Hippocampal formation (tissue), 2 donors: ENCODE measurements around the gene RNF113B.

Source experiments
- DNase-seq, 2 donors: peaks; one replicate each; lab custom pipeline; 2025; lab: John Stamatoyannopoulos, UW

Gene RNF113B

DNA sequence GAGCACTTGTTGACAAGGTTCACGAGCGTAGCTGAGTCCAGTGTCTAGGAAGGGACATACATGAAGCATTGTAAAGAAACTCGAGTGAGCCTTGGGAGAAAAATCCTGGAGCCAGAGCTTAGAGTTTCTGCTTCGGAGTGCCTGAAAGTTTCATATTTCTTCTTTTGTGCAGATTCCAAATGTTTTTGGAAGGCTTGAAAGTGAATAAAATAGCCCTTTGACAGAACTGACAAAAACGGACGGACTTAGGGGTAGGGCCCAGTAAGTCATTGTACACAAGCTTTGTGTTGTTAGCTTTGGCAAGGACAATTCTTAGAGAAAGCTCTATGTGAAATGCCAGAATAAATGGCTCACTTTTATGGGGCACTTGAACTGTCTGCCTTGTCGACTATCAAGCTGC is 2.8 kb downstream of the RNF113B start:
- no peak for DNase-seq

- no peak for DNase-seq
These were observed 3.5 kb downstream of the RNF113B start for GRCh38 chr13:98173431-98174152.

GRCh38 chr13:98172590-98173422 is 4.3 kb downstream of the RNF113B start:
- no peak for DNase-seq

DNA sequence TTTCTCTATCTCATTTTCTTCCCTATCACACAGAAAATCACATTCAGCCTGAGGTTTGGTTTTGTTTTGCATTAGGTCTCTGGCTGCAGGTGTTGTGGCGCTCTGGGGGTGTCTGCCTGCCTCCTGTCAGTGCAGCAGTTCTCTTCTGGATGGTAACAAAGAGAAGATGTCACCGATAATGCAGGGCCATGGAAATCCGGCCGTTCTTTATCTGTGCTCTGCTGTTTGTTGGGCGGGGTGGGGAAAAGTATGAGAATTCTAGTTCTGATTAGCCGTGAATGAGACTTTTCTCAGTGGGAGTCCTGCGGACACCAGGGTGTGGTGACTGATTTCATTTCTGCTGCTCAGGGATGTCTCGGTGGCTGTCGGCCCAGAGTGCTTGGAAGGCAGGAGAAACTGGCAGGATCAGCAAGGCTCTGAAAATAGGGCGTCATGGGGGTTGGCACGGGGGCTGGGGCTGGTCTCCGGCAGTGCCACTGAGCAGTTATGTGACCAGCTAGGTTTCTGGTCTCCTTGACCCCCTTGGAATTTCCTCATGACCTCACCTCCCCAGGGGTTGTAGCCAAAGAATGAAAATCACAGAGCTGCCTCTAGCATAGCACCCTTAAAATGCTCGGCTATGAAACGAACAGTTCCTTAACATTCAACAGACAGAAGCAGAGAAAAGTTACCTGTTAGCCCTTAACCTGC is 5.0 kb downstream of the RNF113B start:
- peak in 1 of 2 donors; percentile 10 for DNase-seq

DNA sequence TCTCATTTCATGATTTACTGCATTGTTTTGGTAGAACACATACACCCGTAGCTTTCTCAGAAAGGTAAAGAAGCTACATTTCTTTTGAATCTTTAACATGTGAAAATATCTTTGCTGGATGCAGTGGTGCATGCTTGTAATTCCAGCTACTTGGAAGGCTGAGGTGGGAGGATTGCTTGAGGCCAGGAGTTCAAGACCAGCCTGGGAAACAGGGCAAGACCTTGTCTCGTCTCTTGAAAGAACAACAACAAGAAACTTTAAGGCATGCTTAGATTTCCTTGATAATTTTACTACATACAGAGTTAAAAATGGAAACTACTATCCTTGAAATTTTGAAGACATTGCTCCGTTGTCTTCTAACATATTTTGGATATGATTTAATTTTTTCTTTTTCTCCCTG is 7.7 kb downstream of the RNF113B start:
- DNase-seq, result no peak

DNA sequence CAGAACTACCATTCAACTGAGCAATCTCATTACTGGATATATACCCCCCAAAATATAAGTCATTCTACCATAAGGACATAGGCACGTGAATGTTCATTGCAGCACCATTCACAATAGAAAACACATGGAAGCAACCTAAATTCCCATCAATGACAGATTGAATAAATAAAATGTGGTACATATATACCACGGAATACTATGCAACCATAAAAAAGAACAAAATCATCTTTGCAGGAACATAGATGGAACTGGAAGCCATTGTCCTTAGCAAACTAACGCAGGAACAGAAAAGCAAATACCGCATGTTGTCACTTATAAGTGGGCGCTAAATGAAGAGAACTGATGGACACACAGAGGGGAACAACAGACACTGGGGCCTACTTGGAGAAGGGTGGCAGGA is 14.1 kb downstream of the RNF113B start:
- no peak for DNase-seq

DNA sequence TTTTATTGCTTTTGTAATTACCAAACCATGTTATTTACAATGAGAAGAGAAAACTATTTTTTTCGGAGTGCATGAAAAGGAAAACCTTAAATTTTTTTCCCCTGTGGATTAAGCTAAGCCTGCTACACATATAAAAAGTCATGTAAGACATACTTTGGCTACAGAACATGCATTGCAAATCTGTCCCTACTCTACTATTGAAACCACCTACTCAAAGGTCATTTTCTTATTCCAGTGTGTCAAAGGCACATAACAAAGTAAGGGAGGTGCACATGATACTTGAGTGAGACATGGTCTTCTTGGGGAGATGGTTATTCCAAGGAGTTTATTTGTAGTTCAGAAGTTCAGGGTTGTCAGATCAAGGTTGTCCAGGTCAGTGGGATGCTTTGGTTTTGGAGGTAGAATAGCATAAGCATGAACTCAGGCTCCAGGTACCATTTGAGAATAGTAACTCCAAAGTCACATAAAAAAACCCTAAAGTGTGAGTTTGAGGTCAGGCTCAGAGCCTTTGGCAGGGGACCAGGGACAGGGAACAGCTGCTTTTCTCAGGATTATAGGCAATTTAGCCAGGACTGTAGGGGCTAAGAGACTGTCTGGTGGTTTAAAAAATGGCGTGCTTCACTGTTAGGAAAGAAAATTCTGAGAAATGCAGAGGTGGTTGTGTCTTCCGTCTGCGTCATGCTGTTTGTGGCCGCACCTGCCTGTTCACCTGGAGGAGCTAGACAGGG is 18.7 kb downstream of the RNF113B start:
- DNase-seq, result no peak

DNA sequence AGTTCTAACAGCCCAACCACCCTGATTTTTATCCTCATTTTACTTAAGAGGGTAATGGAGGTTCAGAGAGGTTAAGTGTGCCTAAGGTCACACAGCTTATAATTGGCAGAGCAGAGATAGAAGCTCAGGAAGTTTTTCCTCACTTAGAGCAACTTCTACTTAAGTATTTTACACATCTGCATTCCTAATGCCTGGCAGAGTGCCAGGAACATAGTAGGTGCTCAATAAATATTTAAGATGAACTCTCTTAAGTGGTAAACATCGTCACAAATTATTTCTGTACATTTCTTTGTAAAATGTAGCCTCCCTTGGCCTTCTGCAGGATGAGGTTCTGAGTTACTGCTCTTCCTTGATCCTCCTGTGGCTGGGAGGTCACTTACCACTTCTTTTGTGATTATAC is 19.5 kb downstream of the RNF113B start:
- no peak for DNase-seq

- DNase-seq, result no peak
These were observed 19.9 kb downstream of the RNF113B start for GRCh38 chr13:98157188-98157587.

DNA sequence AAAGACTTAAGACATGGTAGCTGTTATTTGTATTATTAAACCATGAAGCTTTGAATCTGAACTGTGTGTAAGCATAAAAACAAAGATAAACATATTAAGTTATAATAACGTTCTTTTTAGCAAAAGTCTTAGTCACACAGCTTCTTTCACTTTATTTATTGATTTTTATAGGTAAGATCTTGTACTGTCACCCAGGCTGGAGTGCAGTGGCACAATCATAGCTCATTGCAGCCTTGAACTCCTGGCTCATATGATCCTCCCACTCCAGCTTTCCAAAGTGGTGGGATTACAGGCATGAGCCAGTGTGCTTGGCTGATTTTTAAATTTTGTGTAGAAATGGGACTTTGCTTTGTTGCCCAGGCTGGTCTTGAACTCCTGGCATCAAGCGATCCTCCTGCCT is 20.8 kb downstream of the RNF113B start:
- DNase-seq, result no peak

DNA sequence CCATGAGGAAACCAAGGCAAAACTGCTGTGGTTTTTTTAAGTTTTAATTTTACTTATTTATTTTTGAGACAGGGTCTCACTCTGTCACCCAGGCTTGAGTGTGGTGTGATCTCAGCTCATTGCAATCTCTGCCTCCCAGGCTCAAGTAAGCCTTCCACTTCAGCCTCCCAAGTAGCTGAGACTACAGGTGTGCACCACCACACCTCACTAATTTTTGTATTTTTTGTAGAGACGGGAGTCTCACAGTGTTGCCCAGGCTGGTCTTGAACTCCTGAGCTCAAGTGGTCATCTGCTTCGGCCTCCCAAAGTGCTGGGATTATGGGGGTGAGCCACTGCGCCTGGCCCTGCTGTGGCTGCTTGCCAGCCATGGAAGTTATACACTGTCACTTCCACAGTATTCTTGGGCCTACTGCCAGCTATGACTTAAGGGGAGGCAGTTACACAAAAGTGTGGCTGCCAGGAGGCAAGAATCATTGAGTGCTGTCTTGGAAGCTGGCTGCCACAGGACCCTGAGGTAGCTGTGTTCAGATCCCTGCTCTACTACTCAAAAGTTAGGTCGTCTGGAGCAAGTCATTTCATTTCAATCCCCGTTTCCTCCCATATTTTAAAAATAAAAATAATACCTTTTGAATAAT is 21.5 kb downstream of the RNF113B start:
- no peak for DNase-seq

- DNase-seq, result no peak
These were observed 26.1 kb downstream of the RNF113B start for GRCh38 chr13:98150832-98151479.

DNA sequence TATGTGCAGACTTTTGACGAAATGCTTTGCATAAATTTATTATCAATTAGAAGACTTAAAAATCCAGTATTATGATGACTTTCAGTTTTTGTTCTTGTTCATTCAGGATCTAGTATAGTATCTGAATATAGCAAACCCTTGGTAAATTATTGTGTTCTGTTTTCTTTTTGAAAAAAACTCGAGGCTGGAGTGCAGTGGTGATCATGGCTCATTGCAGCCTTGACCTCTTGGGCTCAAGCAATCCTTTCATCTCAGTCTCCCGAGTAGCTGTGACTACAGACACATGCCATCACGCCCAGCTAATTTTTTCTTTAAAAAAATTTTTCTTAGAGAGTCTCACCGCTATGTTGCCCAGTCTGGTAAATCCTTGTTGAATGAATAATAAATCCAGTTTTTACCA is 29.5 kb downstream of the RNF113B start:
- DNase-seq, result no peak

DNA sequence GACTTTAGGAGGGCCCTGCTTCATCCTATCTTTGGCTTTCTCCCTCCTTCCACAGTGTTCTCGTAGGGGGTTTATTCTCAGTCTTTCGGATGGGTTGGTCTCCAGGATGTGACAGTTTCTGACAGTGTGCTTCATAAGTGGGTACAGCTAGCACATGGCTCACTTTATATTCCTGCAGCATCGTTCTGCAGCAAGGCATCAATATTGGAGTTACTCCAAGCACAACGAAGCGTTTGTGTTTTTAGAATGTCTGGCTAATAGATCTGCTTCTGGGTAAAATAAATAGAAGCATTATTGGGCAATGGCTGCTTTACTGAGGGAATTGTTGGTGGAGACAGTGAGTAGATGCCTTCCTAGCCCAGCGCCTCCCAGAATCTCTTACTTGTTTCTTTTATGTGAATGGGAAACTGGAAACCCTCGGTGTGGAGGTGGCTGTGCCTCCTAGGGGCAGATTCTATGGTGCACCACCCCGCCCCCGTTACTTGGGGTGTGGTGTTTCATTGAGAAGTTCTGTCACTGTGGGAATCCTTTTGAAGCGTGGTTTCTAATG is 32.2 kb downstream of the RNF113B start:
- DNase-seq, result peak; percentile 17 to 31

GRCh38 chr13:98144027-98144741 is 32.9 kb downstream of the RNF113B start:
- no peak for DNase-seq

DNA sequence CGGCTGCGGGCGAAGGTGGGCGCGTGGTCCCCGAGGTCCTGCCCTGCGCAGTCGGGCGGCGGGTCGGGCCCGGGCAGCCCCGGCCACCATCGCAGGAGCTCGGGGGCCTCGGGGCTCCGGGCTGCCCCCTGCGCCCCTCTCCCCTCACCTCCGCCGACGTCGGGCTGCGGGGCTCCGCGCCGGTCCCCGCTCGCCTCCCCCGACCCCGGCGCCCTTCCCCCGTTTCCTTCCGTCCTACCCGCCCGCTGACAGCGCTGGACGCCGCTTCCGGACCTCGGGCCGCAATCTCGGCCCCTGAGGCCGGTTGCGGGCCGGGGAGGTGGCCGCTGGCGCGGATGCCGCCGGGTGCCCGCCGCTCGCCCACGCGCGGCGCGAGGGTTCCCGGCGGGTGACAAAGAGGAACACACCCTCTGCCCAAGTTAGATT is 33.5 kb downstream of the RNF113B start:
- DNase-seq, result no peak

DNA sequence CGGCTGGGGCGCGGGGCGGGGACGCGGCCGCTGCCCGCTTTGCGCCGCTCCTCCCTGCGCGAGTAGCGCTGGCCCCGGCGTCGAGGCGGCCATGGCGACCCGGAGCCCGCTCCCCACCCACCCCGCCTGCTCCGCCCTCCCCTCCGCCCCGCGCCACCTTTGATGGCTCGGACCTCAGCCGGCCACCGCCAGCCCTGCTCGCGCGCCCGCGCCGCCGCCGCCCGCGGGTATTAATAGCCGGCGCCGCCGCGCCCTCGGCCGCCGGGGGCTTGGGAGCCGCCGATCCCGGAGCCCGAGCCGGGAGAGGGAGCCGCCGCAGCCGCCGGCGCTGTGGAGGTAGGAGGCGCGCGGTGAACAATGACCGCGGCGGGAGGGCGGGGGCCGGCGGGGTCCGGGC is 33.9 kb downstream of the RNF113B start:
- peak in 1 of 2 donors; percentile 48 for DNase-seq

DNA sequence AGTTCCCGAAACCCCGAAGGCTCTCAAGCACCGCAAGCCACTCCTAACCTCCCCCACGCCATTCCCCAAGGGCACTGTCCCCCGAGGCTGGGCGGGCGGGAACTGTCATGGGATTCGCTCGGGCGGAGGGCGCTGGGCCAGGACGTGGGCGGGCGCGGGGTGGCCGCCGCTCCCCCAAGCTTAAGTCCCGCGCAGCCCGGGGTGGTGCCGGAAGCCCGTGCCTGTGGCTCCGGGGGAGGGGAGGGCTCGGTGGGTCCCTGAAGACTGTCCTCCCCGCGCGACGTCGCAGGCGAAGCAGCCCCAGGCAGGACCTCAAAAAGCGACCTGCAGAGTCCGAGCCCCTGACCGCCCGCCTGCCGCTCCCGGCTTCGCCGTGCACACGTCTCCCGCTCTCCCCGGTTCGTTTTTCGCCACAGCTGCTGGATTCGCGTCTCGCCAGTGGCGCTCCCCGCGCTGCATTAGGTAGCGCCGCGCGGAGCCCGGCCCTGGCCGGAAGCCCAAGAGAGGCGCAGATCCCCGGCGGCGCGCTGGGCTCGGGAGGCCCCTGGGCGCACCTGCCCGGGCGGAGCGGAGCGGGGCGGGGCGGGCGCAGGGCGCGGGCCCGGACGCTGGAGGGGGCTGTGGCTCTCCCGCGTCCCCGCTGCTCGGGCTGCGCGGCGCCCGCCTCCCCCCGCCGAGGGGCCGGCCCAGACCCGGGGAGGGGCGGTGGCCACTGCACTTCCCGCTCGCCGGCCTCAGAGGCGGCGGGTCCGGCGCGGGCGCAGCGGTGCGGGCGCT is 34.5 kb downstream of the RNF113B start, which contains the start of gene FARP1:
Gene FARP1, plus strand, starts transcription at position 715 of the 777 bp plus-strand sequence. CDS start 70,149 bp downstream, outside the sequence.
- DNase-seq, result peak; percentile 22 to 48
